Loucy (cell line): Measurements from ENCODE around the gene ALKBH8.

Experiments
- EZH2phosphoT487 ChIP-seq: fragments of 200-600 bp; IDR thresholded peaks from 2 replicates; pipeline ENCODE4 v1.6.1; 2018; ENCODE audit warnings: antibody characterized with exemption, mild to moderate bottlenecking, moderate library complexity, borderline replicate concordance
- TF ChIP-seq, protein P1 (sequence below): fragments of 200-600 bp; sonication (generic); conservative IDR thresholded peaks from 2 replicates; pipeline ENCODE4 v1.5.1; 2014; ENCODE audit warnings: mild to moderate bottlenecking, antibody characterized with exemption, low read length

GRCh38 chr11:107538821-107539220 lies 26.7 kb downstream of the ALKBH8 start:
- TF ChIP-seq, protein P1, sequence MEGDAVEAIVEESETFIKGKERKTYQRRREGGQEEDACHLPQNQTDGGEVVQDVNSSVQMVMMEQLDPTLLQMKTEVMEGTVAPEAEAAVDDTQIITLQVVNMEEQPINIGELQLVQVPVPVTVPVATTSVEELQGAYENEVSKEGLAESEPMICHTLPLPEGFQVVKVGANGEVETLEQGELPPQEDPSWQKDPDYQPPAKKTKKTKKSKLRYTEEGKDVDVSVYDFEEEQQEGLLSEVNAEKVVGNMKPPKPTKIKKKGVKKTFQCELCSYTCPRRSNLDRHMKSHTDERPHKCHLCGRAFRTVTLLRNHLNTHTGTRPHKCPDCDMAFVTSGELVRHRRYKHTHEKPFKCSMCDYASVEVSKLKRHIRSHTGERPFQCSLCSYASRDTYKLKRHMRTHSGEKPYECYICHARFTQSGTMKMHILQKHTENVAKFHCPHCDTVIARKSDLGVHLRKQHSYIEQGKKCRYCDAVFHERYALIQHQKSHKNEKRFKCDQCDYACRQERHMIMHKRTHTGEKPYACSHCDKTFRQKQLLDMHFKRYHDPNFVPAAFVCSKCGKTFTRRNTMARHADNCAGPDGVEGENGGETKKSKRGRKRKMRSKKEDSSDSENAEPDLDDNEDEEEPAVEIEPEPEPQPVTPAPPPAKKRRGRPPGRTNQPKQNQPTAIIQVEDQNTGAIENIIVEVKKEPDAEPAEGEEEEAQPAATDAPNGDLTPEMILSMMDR = no peak
- TF ChIP-seq EZH2phosphoT487 = no peak
